IMR-90 (cell line): ENCODE data around the gene CBR4. TPM values are rescaled to one million over a fixed set of nuclear protein-coding genes. Genes with fewer than 3 reads are reported as not detected.
A peak's percentile ranks its signal among the peaks of the same experiment; 100 is the strongest.

ENCODE experiments used
- BHLHE40 ChIP-seq: fragments of 150-350 bp; IDR thresholded peaks from 2 replicates; pipeline ENCODE4 v1.6.1; 2016; ENCODE audit warnings: mild to moderate bottlenecking, low read depth, low read length
- MAFK ChIP-seq: IDR thresholded peaks from 2 replicates; pipeline ENCODE4 v1.6.1; 2012; ENCODE audit warnings: low read depth, low read length, improper control_type of control experiment
- RFX5 ChIP-seq: IDR thresholded peaks from 2 replicates; pipeline ENCODE4 v1.8.0; 2012; ENCODE audit warnings: low read depth, mild to moderate bottlenecking, low read length, moderate library complexity
- polyA plus RNA-seq, 3 experiments: library from polyadenylated mRNA; depleted of rRNA; stranded (reverse); fragments of >200 nt; gene quantifications; 2 replicates each; pipeline ENCODE4 v1.2.3, GENCODE V29; 2012; ENCODE audit warnings: low replicate concordance in 1 of 3
- total RNA-seq: library from RNA; depleted of rRNA; stranded (reverse); fragments of >200 nt; gene quantifications from 2 replicates; pipeline ENCODE4 v1.2.3, GENCODE V29; 2012
- TF ChIP-seq, protein P1 (sequence below): conservative IDR thresholded peaks from 2 replicates; pipeline ENCODE4 v1.5.1; 2012; ENCODE audit warnings: mild to moderate bottlenecking, low read depth, low read length, improper control_type of control experiment

CBR4 gene
- total and polyA plus RNA-seq, 2 of the 4 experiments (the other 2 are of a cell fraction) = 2.7 to 4.5 TPM

DNA sequence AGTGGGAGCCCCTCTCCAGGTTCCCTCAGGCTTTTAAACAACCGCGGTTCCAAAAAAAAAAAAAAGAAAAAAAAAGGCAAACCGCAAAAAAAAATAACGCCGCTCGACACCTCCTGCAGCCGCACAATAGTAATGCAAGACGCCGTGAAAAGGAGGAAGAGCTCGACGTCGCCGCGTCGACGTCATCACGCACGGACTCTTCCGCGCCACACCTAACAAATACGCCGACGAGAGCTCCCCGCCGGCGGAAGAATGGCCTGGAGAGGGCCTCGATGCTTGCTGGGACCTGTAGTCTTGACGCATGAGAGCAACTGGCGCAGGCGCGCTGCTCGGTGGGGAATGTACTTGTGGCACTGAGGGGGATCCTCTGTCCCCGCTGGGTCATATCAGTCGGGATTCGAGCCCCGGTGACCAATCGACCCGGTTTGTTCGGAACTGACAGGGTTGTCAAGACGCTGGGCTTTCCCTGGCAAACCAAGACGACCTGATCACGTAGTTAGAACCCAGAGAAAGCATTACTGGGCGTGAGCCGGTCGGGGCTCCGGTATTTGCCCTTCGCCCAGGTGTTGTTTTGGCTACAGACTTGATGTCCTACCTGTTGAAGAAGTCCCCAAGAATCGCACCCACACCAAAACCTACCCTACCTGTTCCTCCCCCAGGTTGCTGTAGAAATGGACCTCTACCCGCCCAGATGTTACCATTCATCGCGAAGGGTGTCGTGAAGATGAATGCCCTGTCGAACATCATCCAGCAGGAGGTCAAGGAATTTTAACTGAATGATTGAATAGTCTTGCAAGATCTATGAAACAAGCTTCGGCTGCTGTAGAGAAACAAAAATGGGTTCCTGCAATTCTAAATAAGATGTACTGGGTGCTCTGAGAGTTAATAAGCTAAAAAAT, at the start of gene CBR4 (continued):
- no peak for TF ChIP-seq BHLHE40
- TF ChIP-seq MAFK = no peak
- TF ChIP-seq, protein P1, sequence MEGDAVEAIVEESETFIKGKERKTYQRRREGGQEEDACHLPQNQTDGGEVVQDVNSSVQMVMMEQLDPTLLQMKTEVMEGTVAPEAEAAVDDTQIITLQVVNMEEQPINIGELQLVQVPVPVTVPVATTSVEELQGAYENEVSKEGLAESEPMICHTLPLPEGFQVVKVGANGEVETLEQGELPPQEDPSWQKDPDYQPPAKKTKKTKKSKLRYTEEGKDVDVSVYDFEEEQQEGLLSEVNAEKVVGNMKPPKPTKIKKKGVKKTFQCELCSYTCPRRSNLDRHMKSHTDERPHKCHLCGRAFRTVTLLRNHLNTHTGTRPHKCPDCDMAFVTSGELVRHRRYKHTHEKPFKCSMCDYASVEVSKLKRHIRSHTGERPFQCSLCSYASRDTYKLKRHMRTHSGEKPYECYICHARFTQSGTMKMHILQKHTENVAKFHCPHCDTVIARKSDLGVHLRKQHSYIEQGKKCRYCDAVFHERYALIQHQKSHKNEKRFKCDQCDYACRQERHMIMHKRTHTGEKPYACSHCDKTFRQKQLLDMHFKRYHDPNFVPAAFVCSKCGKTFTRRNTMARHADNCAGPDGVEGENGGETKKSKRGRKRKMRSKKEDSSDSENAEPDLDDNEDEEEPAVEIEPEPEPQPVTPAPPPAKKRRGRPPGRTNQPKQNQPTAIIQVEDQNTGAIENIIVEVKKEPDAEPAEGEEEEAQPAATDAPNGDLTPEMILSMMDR = peak; percentile 40
- TF ChIP-seq RFX5 = no peak
